Liver (tissue), 9 donors: Measurements from ENCODE around the gene ACTN1. TPM values are rescaled to one million over a fixed set of nuclear protein-coding genes. Genes with fewer than 3 reads are reported as not detected.

Experiments used
- DNase-seq: peaks from one replicate; pipeline ENCODE4 v3.0.0-alpha.2; 2017; ENCODE audit warnings: low spot score
- H3K27ac ChIP-seq, 2 donors: one replicate each; pipeline ENCODE4 v1.7.0; 2013; ENCODE audit warnings: inconsistent platforms in 2 of 2, low read length in 2 of 2, control low read depth in 1 of 2, low read depth in 1 of 2, mild to moderate bottlenecking in 1 of 2
- H3K27me3 ChIP-seq, 4 donors: one replicate each; pipeline versions ENCODE4 v1.6.1 to v1.7.0; 2013; ENCODE audit warnings: low read length in 3 of 4, inconsistent platforms in 1 of 4, mild to moderate bottlenecking in 1 of 4, moderate library complexity in 1 of 4; ENCODE audit not compliant: control insufficient read depth in 4 of 4, insufficient read depth in 4 of 4
- H3K36me3 ChIP-seq, 4 donors: one replicate each; pipeline versions ENCODE4 v1.6.1 to v1.7.0; 2013; ENCODE audit warnings: low read length in 3 of 4, mild to moderate bottlenecking in 3 of 4, low read depth in 1 of 4, moderate library complexity in 1 of 4; ENCODE audit not compliant: control insufficient read depth in 4 of 4, insufficient read depth in 3 of 4
- H3K4me1 ChIP-seq, 4 donors: one replicate each; pipeline versions ENCODE4 v1.6.1 to v1.7.0; 2013; ENCODE audit warnings: low read length in 3 of 4, mild to moderate bottlenecking in 3 of 4, moderate library complexity in 1 of 4; ENCODE audit not compliant: control insufficient read depth in 4 of 4, insufficient read depth in 4 of 4
- H3K4me3 ChIP-seq, 3 donors: one replicate each; pipeline versions ENCODE4 v1.6.1 to v1.7.0; 2013; ENCODE audit warnings: low read length in 3 of 3, control low read depth in 1 of 3, low read depth in 1 of 3, mild to moderate bottlenecking in 1 of 3
- H3K9ac ChIP-seq, 2 donors: one replicate each; pipeline ENCODE4 v1.7.0; 2013; ENCODE audit warnings: low read length in 2 of 2, mild to moderate bottlenecking in 2 of 2, moderate library complexity in 2 of 2, control low read depth in 1 of 2, low read depth in 1 of 2
- H3K9me3 ChIP-seq, 4 donors: one replicate each; pipeline versions ENCODE4 v1.6.1 to v1.7.0; 2013; ENCODE audit warnings: low read length in 3 of 4; ENCODE audit not compliant: control insufficient read depth in 4 of 4
- ATF3 ChIP-seq: IDR thresholded peaks from 2 replicates; pipeline ENCODE4 v1.6.1; 2016; ENCODE audit warnings: antibody characterized with exemption
- CTCF ChIP-seq: fragments of 150-350 bp; IDR thresholded peaks from 2 replicates; pipeline ENCODE4 v1.5.1; 2017; ENCODE audit warnings: improper control_type of control experiment, low read depth, low read length; ENCODE audit not compliant: missing input control
- EGR1 ChIP-seq, 2 donors: IDR thresholded peaks; 2 replicates each; pipeline ENCODE4 v1.6.1; 2016 to 2018; ENCODE audit warnings: antibody characterized with exemption in 2 of 2, low read depth in 2 of 2
- FOXA2 ChIP-seq: IDR thresholded peaks from 2 replicates; pipeline ENCODE4 v1.6.1; 2016; ENCODE audit warnings: antibody characterized with exemption
- GABPA ChIP-seq, 2 donors: IDR thresholded peaks in 1 of 2; conservative IDR thresholded peaks in 1 of 2; 2 replicates each; pipeline ENCODE4 v1.6.1; 2016; ENCODE audit warnings: antibody characterized with exemption in 2 of 2, mild to moderate bottlenecking in 1 of 2, moderate library complexity in 1 of 2
- HNF4G ChIP-seq: IDR thresholded peaks from 2 replicates; pipeline ENCODE4 v1.6.1; 2016; ENCODE audit warnings: antibody characterized with exemption
- JUND ChIP-seq, 2 donors: IDR thresholded peaks; 2 replicates each; pipeline ENCODE4 v1.6.1; 2016; ENCODE audit warnings: antibody characterized with exemption in 2 of 2
- RAD21 ChIP-seq, 2 donors: IDR thresholded peaks; 2 replicates each; pipeline ENCODE4 v1.6.1; 2016; ENCODE audit warnings: antibody characterized with exemption in 2 of 2, mild to moderate bottlenecking in 2 of 2
- RXRA ChIP-seq, 2 donors: IDR thresholded peaks; 2 replicates each; pipeline ENCODE4 v1.6.1; 2017 to 2018; ENCODE audit warnings: antibody characterized with exemption in 2 of 2, mild to moderate bottlenecking in 1 of 2
- SP1 ChIP-seq: IDR thresholded peaks from 2 replicates; pipeline ENCODE4 v1.6.1; 2018; ENCODE audit warnings: antibody characterized with exemption, mild to moderate bottlenecking
- TAF1 ChIP-seq: conservative IDR thresholded peaks from 2 replicates; pipeline ENCODE4 v1.6.1; 2016; ENCODE audit warnings: antibody characterized with exemption, mild to moderate bottlenecking
- YY1 ChIP-seq: IDR thresholded peaks from 2 replicates; pipeline ENCODE4 v1.6.1; 2016; ENCODE audit warnings: antibody characterized with exemption, mild to moderate bottlenecking
- ZBTB33 ChIP-seq: IDR thresholded peaks from 2 replicates; pipeline ENCODE4 v1.6.1; 2016; ENCODE audit warnings: antibody characterized with exemption
- whole genome bisulfite sequencing: extraction: QIAGEN DNeasy Blood & Tissue Kit; methylation state at CpG from one replicate; pipeline ENCODE4 v1.1.7; 2013; 5-methylcytosine and 5-hydroxymethylcytosine counted together
- polyA plus RNA-seq, 2 donors: library from polyadenylated mRNA; stranded (reverse) in 1 of 2; unstranded in 1 of 2; fragments of 200-250 nt in 1 of 2; fragments of >200 nt in 1 of 2; fragmentation: Nextera tagmentation in 1 of 2; extraction: Ambion mirVana in 1 of 2; gene quantifications; one replicate each; pipeline versions ENCODE4 v1.2.1 to v1.2.3, GENCODE V29; 2013 to 2015
- total RNA-seq, 2 donors: library from RNA; depleted of rRNA; stranded (reverse); fragments of >200 nt; gene quantifications; one replicate each; pipeline ENCODE4 v1.2.3, GENCODE V29; 2014
- TF ChIP-seq, protein P1 (sequence below): IDR thresholded peaks from 2 replicates; pipeline ENCODE4 v1.6.1; 2016; ENCODE audit warnings: antibody characterized with exemption
- TF ChIP-seq, protein P2 (sequence below): IDR thresholded peaks from 2 replicates; pipeline ENCODE4 v1.6.1; 2016; ENCODE audit warnings: antibody characterized with exemption, mild to moderate bottlenecking
- donor health status: healthy.
- donor health status: healthy.
- donor health status: healthy.
- donor health status: healthy.
- donor health status: healthy.

ACTN1 gene
- total and polyA plus RNA-seq, 4 donors, result 36.2 to 100 (median 63.1) TPM

- Histone ChIP-seq H3K9me3 (no peaks in the 10 kb centered on the region), H3K9ac (peak overlapping the region; percentile 28 to 72), H3K27ac (no peak overlapping the region), H3K4me3 (peak overlapping the region; percentile 14 to 47 (median 45)), H3K27me3 (no peaks in the 10 kb centered on the region), H3K36me3 (no peaks in the 10 kb centered on the region), H3K4me1 (peaks cover 5 to 23% (median 11%) of the 10 kb centered on the region in 4 donors)
- WGBS, result 27% methylated on average over 19 of the region's 19 CpGs
- peak; percentile 80 for DNase-seq
- TF ChIP-seq CTCF, result peak; percentile 88
- TF ChIP-seq RAD21 (IDR thresholded peaks at IDR 0.05), result peak; percentile 93 to 95
- TF ChIP-seq FOXA2, result no peak
Observed at GRCh38 chr14:68843471-68844209, 135.5 kb downstream of the ACTN1 start.

GRCh38 chr14:68842298-68842697 is 136.8 kb downstream of the ACTN1 start:
- Histone ChIP-seq H3K4me3 (no peak overlapping the region), H3K27ac (no peak overlapping the region), H3K9ac (no peak overlapping the region), H3K4me1 (peaks cover 2 to 15% (median 5%) of the 10 kb centered on the region in 4 donors), H3K9me3 (no peaks in the 10 kb centered on the region), H3K36me3 (no peaks in the 10 kb centered on the region), H3K27me3 (no peaks in the 10 kb centered on the region)
- 92% methylated on average over 5 of the region's 5 CpGs for WGBS
- no peak for DNase-seq
- no peak for TF ChIP-seq HNF4G
- TF ChIP-seq ZBTB33, result no peak
- TF ChIP-seq, protein P1, sequence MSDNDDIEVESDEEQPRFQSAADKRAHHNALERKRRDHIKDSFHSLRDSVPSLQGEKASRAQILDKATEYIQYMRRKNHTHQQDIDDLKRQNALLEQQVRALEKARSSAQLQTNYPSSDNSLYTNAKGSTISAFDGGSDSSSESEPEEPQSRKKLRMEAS, result no peak
- TF ChIP-seq FOXA2, result no peak
- TF ChIP-seq YY1, result no peak
- TF ChIP-seq SP1, result no peak

DNA sequence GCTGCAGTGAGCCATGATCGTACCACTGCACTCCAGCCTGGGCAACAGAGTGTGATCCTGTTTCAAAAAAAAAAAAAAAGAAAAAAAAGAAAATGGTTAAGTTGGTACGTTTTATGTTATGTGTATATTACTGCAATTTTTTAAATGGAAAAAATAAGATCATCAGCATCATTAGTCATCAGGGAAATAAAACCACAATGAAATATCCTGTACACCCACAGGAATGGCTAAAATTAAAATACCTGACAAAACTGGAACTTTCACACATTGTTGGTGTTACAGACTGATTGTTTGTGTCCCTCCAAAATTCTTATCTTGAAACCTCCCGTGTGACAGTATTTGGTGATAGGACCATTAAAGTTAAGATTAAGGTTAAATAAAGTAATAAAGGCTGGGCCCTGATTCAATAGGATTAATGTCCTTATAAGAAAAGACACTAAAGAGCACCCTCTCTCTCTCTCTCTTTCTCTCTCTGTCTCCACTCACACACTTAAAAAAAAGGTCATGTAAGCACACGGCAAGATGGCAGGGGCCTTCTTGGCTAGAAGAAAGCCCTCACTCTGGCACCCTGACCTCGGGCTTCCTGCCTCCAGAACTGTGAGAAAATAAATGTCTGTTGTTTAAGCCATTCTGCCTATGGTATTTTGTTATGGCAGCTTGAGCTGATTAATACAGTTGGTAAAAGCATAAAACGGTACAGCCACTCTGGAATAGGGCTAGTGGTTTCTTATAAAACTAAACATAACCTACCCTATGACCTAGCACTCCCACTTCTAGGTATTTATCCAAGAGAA is 137.9 kb downstream of the ACTN1 start:
- Histone ChIP-seq H3K4me3 (no peak overlapping the region), H3K27ac (no peak overlapping the region), H3K4me1 (peaks cover 2 to 15% (median 5%) of the 10 kb centered on the region in 4 donors), H3K9ac (no peak overlapping the region), H3K9me3 (peaks cover 0 to 1% (median 0%) of the 10 kb centered on the region in 4 donors), H3K27me3 (no peaks in the 10 kb centered on the region), H3K36me3 (no peaks in the 10 kb centered on the region)
- TF ChIP-seq HNF4G, result no peak
- TF ChIP-seq FOXA2, result no peak
- TF ChIP-seq GABPA (IDR thresholded peaks at IDR 0.05 in 1 of 2, conservative IDR thresholded peaks at IDR 0.05 in 1 of 2), result no peak
- TF ChIP-seq RXRA (IDR thresholded peaks at IDR 0.05), result no peak
- TF ChIP-seq EGR1 (IDR thresholded peaks at IDR 0.05; ENCODE audit: low read depth in 2 of 2), result no peak
- TF ChIP-seq RAD21 (IDR thresholded peaks at IDR 0.05), result no peak
- no peak for TF ChIP-seq TAF1
- no peak for TF ChIP-seq ZBTB33
- no peak for TF ChIP-seq ATF3
- TF ChIP-seq YY1, result no peak
- TF ChIP-seq, protein P2, sequence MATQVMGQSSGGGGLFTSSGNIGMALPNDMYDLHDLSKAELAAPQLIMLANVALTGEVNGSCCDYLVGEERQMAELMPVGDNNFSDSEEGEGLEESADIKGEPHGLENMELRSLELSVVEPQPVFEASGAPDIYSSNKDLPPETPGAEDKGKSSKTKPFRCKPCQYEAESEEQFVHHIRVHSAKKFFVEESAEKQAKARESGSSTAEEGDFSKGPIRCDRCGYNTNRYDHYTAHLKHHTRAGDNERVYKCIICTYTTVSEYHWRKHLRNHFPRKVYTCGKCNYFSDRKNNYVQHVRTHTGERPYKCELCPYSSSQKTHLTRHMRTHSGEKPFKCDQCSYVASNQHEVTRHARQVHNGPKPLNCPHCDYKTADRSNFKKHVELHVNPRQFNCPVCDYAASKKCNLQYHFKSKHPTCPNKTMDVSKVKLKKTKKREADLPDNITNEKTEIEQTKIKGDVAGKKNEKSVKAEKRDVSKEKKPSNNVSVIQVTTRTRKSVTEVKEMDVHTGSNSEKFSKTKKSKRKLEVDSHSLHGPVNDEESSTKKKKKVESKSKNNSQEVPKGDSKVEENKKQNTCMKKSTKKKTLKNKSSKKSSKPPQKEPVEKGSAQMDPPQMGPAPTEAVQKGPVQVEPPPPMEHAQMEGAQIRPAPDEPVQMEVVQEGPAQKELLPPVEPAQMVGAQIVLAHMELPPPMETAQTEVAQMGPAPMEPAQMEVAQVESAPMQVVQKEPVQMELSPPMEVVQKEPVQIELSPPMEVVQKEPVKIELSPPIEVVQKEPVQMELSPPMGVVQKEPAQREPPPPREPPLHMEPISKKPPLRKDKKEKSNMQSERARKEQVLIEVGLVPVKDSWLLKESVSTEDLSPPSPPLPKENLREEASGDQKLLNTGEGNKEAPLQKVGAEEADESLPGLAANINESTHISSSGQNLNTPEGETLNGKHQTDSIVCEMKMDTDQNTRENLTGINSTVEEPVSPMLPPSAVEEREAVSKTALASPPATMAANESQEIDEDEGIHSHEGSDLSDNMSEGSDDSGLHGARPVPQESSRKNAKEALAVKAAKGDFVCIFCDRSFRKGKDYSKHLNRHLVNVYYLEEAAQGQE, result no peak
- no peak for TF ChIP-seq JUND (IDR thresholded peaks at IDR 0.05)
- DNase-seq, result no peak
- WGBS, result 77% methylated on average over 6 of the region's 6 CpGs
